GM23338 (cell line): ENCODE results near the gene RGL2. TPM values are rescaled to one million over a fixed set of nuclear protein-coding genes. Genes with fewer than 3 reads are reported as not detected.
"Not testable (repeated sequence)": the region's sequence is repeated elsewhere in the genome, so short reads cannot be mapped to it uniquely, and the experiment has no call there.

Experiments used
- ATAC-seq: fragments of 200-7000 bp; cut with Tn5 transposase; 3 replicates; pipeline ENCODE4 v1.9.1; 2020
- DNase-seq: peaks from one replicate; pipeline ENCODE4 v3.0.0-alpha.2; 2015; ENCODE audit warnings: low spot score
- H2AFZ ChIP-seq: fragments of 200-600 bp; sonication (generic); 2 replicates; pipeline ENCODE4 v1.8.0; 2016; ENCODE audit warnings: antibody characterized with exemption, mild to moderate bottlenecking, moderate library complexity
- H3F3A ChIP-seq: fragments of 200-600 bp; sonication (generic); replicated peaks from 2 replicates; pipeline ENCODE4 v1.8.0; 2017; ENCODE audit warnings: antibody characterized with exemption, mixed run types, low read depth
- H3K27ac ChIP-seq: fragments of 200-600 bp; sonication (generic); 2 replicates; pipeline ENCODE4 v1.6.1; 2016; ENCODE audit warnings: low read depth
- H3K27me3 ChIP-seq: fragments of 200-600 bp; sonication (generic); 2 replicates; pipeline ENCODE4 v1.8.0; 2016; ENCODE audit warnings: mild to moderate bottlenecking, mixed run types, moderate library complexity; ENCODE audit not compliant: insufficient read depth
- H3K36me3 ChIP-seq: fragments of 200-600 bp; sonication (generic); 2 replicates; pipeline ENCODE4 v1.8.0; 2016; ENCODE audit warnings: mild to moderate bottlenecking; ENCODE audit not compliant: insufficient read depth
- H3K4me1 ChIP-seq: fragments of 200-600 bp; sonication (generic); 2 replicates; pipeline ENCODE4 v1.8.0; 2016; ENCODE audit warnings: mild to moderate bottlenecking, moderate library complexity; ENCODE audit not compliant: insufficient read depth
- H3K4me2 ChIP-seq: fragments of 200-600 bp; sonication (generic); 2 replicates; pipeline ENCODE4 v1.7.1; 2017; ENCODE audit warnings: mixed run types
- H3K4me3 ChIP-seq: fragments of 200-600 bp; sonication (generic); 2 replicates; pipeline ENCODE4 v1.6.1; 2016; ENCODE audit warnings: mixed run types
- H3K79me2 ChIP-seq: fragments of 200-600 bp; sonication (generic); replicated peaks from 2 replicates; pipeline ENCODE4 v1.8.0; 2017; ENCODE audit warnings: mild to moderate bottlenecking; ENCODE audit not compliant: insufficient read depth
- H3K9me2 ChIP-seq: fragments of 200-600 bp; sonication (generic); 2 replicates; pipeline ENCODE4 v1.8.0; 2017; ENCODE audit not compliant: insufficient read depth
- H4K20me1 ChIP-seq: fragments of 200-600 bp; sonication (generic); replicated peaks from 2 replicates; pipeline ENCODE4 v1.8.0; 2017; ENCODE audit warnings: mild to moderate bottlenecking; ENCODE audit not compliant: insufficient read depth
- H3K27ac Mint-ChIP-seq: 2 replicates; pipeline ENCODE4 v1.8.0; 2020; ENCODE audit warnings: inconsistent platforms, mild to moderate bottlenecking, moderate library complexity, mixed read lengths
- H3K27me3 Mint-ChIP-seq: 3 replicates; pipeline ENCODE4 v1.8.0; 2022; ENCODE audit warnings: low read depth, mild to moderate bottlenecking, moderate library complexity, mixed read lengths, inconsistent platforms; ENCODE audit not compliant: insufficient read depth, poor library complexity
- H3K36me3 Mint-ChIP-seq: 3 replicates; pipeline ENCODE4 v1.8.0; 2021; ENCODE audit warnings: low read depth, mild to moderate bottlenecking, inconsistent platforms, moderate library complexity, mixed read lengths
- H3K4me1 Mint-ChIP-seq: 3 replicates; pipeline ENCODE4 v1.8.0; 2020; ENCODE audit warnings: mild to moderate bottlenecking, inconsistent platforms, mixed read lengths
- H3K4me3 Mint-ChIP-seq: 3 replicates; pipeline ENCODE4 v1.8.0; 2021; ENCODE audit warnings: moderate library complexity, mild to moderate bottlenecking, inconsistent platforms, mixed read lengths
- H3K9me3 Mint-ChIP-seq: 3 replicates; pipeline ENCODE4 v1.8.0; 2020; ENCODE audit warnings: moderate library complexity, mild to moderate bottlenecking, inconsistent platforms, mixed read lengths
- CREB1 ChIP-seq: fragments of 250-450 bp; sonication (Bioruptor Pico); IDR thresholded peaks from 2 replicates; pipeline ENCODE4 v1.5.0; 2020; ENCODE audit warnings: low read depth, mild to moderate bottlenecking, moderate library complexity
- EZH2phosphoT487 ChIP-seq: fragments of 200-600 bp; sonication (generic); IDR thresholded peaks from one replicate; pipeline ENCODE4 v1.8.1; 2018; ENCODE audit warnings: antibody characterized with exemption; ENCODE audit not compliant: unreplicated experiment
- JUNB ChIP-seq: IDR thresholded peaks from one replicate; pipeline ENCODE4 v1.6.1; 2016; ENCODE audit warnings: antibody characterized with exemption; ENCODE audit not compliant: unreplicated experiment
- NANOG ChIP-seq: IDR thresholded peaks from 2 replicates; pipeline ENCODE4 v1.6.1; 2016; ENCODE audit warnings: antibody characterized with exemption, borderline replicate concordance
- POLR2AphosphoS5 ChIP-seq: IDR thresholded peaks from 2 replicates; pipeline ENCODE4 v1.6.1; 2016; ENCODE audit warnings: antibody characterized with exemption, low read depth
- ZNF114 ChIP-seq: fragments of 250-450 bp; sonication (Bioruptor Pico); IDR thresholded peaks from 2 replicates; pipeline ENCODE4 v1.5.0; 2020; ENCODE audit warnings: mild to moderate bottlenecking, moderate library complexity
- polyA plus RNA-seq: library from polyadenylated mRNA; unstranded; fragments of >200 nt; fragmentation: Nextera tagmentation; extraction: Ambion mirVana; gene quantifications from 2 replicates; pipeline ENCODE4 v1.2.1, GENCODE V29; 2016
- total RNA-seq: library from RNA; depleted of rRNA; stranded (reverse); fragments of >200 nt; shearing (Covaris generic); gene quantifications from 2 replicates; pipeline ENCODE4 v1.2.3, GENCODE V29; 2014
- TF ChIP-seq, protein P1 (sequence below): fragments of 250-450 bp; sonication (Bioruptor Pico); IDR thresholded peaks from 2 replicates; pipeline ENCODE4 v1.5.0; 2020; ENCODE audit warnings: mild to moderate bottlenecking, moderate library complexity
- TF ChIP-seq, protein P2 (sequence below), 2 experiments: fragments of 200-600 bp in 1 of 2; sonication (generic) in 1 of 2; conservative IDR thresholded peaks; 2 replicates each; pipeline versions ENCODE4 v1.5.1 to v1.6.1; 2016 to 2017; ENCODE audit warnings: antibody characterized with exemption in 2 of 2, low read depth in 2 of 2, mild to moderate bottlenecking in 2 of 2, moderate library complexity in 1 of 2

Gene RGL2
- total and polyA plus RNA-seq, 2 experiments from 2014 or later, result 28.0 to 52.2 TPM

DNA sequence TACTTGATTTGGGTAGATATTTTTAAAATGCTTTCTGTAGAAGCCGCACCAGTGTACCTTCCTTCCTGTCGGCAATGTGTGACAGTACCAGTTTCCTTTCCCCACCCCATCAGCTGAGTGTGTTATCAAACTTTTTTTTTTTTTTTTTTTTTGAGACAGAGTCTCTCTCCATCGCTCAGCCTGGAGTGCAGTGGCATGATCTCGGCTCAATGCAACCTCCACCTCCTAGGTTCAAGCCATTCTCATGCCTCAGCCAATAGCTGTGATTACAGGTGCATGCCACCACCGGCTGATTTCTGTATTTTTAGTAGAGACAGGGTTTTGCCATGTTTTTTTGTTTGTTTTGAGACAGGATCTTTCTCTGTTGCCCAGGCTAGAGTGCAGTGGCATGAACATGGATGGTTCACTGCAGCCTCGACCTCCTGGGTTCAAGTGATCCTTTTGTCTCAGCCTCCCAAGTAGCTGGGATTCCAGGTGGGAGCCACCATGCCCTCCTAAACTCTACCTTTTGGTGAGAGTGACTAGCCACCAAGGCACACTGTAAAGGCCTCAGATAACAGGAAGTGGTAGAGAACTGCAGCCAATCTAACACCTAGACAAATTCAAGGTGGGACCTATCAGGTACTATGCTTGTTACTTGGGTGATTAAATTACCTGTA is 45.3 kb upstream of the RGL2 start (continued):
- TF ChIP-seq, protein P1, sequence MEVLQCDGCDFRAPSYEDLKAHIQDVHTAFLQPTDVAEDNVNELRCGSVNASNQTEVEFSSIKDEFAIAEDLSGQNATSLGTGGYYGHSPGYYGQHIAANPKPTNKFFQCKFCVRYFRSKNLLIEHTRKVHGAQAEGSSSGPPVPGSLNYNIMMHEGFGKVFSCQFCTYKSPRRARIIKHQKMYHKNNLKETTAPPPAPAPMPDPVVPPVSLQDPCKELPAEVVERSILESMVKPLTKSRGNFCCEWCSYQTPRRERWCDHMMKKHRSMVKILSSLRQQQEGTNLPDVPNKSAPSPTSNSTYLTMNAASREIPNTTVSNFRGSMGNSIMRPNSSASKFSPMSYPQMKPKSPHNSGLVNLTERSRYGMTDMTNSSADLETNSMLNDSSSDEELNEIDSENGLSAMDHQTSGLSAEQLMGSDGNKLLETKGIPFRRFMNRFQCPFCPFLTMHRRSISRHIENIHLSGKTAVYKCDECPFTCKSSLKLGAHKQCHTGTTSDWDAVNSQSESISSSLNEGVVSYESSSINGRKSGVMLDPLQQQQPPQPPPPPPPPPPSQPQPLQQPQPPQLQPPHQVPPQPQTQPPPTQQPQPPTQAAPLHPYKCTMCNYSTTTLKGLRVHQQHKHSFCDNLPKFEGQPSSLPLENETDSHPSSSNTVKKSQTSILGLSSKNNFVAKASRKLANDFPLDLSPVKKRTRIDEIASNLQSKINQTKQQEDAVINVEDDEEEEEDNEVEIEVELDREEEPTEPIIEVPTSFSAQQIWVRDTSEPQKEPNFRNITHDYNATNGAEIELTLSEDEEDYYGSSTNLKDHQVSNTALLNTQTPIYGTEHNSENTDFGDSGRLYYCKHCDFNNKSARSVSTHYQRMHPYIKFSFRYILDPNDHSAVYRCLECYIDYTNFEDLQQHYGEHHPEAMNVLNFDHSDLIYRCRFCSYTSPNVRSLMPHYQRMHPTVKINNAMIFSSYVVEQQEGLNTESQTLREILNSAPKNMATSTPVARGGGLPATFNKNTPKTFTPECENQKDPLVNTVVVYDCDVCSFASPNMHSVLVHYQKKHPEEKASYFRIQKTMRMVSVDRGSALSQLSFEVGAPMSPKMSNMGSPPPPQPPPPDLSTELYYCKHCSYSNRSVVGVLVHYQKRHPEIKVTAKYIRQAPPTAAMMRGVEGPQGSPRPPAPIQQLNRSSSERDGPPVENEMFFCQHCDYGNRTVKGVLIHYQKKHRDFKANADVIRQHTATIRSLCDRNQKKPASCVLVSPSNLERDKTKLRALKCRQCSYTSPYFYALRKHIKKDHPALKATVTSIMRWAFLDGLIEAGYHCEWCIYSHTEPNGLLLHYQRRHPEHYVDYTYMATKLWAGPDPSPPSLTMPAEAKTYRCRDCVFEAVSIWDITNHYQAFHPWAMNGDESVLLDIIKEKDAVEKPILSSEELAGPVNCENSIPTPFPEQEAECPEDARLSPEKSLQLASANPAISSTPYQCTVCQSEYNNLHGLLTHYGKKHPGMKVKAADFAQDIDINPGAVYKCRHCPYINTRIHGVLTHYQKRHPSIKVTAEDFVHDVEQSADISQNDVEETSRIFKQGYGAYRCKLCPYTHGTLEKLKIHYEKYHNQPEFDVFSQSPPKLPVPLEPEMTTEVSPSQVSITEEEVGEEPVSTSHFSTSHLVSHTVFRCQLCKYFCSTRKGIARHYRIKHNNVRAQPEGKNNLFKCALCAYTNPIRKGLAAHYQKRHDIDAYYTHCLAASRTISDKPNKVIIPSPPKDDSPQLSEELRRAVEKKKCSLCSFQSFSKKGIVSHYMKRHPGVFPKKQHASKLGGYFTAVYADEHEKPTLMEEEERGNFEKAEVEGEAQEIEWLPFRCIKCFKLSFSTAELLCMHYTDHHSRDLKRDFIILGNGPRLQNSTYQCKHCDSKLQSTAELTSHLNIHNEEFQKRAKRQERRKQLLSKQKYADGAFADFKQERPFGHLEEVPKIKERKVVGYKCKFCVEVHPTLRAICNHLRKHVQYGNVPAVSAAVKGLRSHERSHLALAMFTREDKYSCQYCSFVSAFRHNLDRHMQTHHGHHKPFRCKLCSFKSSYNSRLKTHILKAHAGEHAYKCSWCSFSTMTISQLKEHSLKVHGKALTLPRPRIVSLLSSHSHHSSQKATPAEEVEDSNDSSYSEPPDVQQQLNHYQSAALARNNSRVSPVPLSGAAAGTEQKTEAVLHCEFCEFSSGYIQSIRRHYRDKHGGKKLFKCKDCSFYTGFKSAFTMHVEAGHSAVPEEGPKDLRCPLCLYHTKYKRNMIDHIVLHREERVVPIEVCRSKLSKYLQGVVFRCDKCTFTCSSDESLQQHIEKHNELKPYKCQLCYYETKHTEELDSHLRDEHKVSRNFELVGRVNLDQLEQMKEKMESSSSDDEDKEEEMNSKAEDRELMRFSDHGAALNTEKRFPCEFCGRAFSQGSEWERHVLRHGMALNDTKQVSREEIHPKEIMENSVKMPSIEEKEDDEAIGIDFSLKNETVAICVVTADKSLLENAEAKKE, result no peak
- TF ChIP-seq CREB1 (no peak), POLR2AphosphoS5 (no peak), JUNB (no peak), ZNF114 (CRISPR knock-in tag) (no peak), NANOG (no peak), EZH2phosphoT487 (no peak)
- TF ChIP-seq, protein P2, sequence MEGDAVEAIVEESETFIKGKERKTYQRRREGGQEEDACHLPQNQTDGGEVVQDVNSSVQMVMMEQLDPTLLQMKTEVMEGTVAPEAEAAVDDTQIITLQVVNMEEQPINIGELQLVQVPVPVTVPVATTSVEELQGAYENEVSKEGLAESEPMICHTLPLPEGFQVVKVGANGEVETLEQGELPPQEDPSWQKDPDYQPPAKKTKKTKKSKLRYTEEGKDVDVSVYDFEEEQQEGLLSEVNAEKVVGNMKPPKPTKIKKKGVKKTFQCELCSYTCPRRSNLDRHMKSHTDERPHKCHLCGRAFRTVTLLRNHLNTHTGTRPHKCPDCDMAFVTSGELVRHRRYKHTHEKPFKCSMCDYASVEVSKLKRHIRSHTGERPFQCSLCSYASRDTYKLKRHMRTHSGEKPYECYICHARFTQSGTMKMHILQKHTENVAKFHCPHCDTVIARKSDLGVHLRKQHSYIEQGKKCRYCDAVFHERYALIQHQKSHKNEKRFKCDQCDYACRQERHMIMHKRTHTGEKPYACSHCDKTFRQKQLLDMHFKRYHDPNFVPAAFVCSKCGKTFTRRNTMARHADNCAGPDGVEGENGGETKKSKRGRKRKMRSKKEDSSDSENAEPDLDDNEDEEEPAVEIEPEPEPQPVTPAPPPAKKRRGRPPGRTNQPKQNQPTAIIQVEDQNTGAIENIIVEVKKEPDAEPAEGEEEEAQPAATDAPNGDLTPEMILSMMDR (conservative IDR thresholded peaks at IDR 0.05; ENCODE audit: low read depth in 2 of 2), result no peak

DNA sequence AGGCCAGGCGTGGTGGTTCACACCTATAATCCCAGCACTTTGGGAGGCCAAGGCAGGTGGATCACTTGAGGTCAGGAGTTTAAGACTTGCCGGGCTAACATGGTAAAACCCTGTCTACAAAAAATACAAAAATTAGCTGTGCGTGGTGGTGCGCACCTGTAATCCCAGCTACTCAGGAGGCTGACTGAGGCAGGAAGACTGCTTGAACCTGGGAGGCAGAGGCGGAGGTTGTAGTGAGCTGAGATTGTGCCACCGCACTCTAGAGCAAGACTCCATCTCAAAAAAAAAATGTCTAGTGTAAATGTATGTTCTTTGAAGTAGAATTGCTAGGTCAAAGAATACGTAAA is 44.8 kb upstream of the RGL2 start:
- H3K4me2 ChIP-seq, H3K9me3 Mint-ChIP-seq, H3K36me3 ChIP-seq, DNase-seq, H3K4me1 ChIP-seq, H3K27ac Mint-ChIP-seq, H3K4me3 ChIP-seq, H3K36me3 Mint-ChIP-seq, ATAC-seq, H2AFZ ChIP-seq, H3K27me3 Mint-ChIP-seq, H3K27me3 ChIP-seq, H4K20me1 ChIP-seq, H3K4me1 Mint-ChIP-seq, H3K4me3 Mint-ChIP-seq, H3K79me2 ChIP-seq, H3F3A ChIP-seq, H3K9me2 ChIP-seq, H3K27ac ChIP-seq: not testable (repeated sequence)
